Measurements from ENCODE around the gene HYOU1. TPM values are rescaled to one million over a fixed set of nuclear protein-coding genes. Genes with fewer than 3 reads are reported as not detected.
A peak's percentile ranks its signal among the peaks of the same experiment; 100 is the strongest.

The HYOU1 gene
- total RNA-seq, 4 donors from 2014 or later: 36.1 to 57.5 (median 52.7) TPM

DNA sequence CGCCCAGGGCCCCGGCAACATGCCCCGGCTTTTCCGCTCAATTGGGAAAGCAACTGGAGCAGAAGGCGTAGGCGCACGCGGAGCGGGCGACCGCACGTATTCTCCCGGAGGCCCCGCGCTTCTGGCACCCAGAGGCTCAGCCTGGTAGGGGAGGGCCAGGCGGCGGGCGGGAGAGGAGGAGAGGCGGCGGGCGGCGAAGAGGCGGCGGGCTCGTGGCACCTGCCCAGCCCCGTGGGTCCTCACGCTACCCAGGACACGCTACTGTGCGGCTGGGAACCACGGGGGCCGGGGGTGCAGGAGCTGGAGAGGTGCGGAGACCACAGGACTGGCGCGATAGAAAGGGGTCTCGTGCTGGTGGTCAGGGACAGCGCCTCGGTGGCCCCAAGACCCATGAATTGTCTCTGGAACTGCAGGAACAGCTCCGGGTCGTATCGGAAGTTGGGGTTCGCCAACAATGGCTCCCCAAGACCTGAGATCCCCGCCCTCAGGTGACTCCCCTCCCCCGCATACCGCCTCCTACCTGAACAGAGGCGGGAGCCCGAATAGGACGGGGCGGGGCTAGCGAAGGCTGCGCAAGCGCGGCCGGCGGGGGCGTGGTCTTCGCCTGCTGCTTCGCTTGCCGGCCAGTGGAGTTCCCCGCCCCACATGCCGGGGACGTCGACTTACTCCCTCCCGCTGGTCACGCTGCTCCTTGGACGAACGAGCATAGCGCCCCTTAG, 26.5 kb downstream of the HYOU1 start, which contains the start of gene SLC37A4:
SLC37A4 (minus strand) TSS at position 549 of the 719 bp plus-strand sequence.
- peak; percentile 99 for DNase-seq (ENCODE audit: extremely low spot score)
- Histone ChIP-seq H3K4me1 (peaks cover 9 to 30% (median 19%) of the 10 kb centered on the region in 4 donors), H3K27ac (replicated peaks in 1 of 4) (peak within 1 kb of the TSS; percentile 80 to 87 (median 82)), H3K27me3 (no peaks in the 10 kb centered on the region), H3K9me3 (no peaks in the 10 kb centered on the region), H3K36me3 (peaks cover 0 to 31% (median 24%) of the 10 kb centered on the region in 4 donors), H3K4me3 (peak within 1 kb of the TSS; percentile 68 to 94 (median 80))
- WGBS: 0% methylated on average over 8 of the region's 67 CpGs
- intact Hi-C loops (cut with DNase I): no loop called here
- no peak for TF ChIP-seq POLR2A (IDR thresholded peaks at IDR 0.05; ENCODE audit: low read depth)
- TF ChIP-seq POLR2AphosphoS5 (IDR thresholded peaks at IDR 0.05): peak; percentile 78 to 95
- TF ChIP-seq, protein P1, sequence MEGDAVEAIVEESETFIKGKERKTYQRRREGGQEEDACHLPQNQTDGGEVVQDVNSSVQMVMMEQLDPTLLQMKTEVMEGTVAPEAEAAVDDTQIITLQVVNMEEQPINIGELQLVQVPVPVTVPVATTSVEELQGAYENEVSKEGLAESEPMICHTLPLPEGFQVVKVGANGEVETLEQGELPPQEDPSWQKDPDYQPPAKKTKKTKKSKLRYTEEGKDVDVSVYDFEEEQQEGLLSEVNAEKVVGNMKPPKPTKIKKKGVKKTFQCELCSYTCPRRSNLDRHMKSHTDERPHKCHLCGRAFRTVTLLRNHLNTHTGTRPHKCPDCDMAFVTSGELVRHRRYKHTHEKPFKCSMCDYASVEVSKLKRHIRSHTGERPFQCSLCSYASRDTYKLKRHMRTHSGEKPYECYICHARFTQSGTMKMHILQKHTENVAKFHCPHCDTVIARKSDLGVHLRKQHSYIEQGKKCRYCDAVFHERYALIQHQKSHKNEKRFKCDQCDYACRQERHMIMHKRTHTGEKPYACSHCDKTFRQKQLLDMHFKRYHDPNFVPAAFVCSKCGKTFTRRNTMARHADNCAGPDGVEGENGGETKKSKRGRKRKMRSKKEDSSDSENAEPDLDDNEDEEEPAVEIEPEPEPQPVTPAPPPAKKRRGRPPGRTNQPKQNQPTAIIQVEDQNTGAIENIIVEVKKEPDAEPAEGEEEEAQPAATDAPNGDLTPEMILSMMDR (IDR thresholded peaks at IDR 0.05): peak in 2 of 3 experiments; percentile 91 to 98

DNA sequence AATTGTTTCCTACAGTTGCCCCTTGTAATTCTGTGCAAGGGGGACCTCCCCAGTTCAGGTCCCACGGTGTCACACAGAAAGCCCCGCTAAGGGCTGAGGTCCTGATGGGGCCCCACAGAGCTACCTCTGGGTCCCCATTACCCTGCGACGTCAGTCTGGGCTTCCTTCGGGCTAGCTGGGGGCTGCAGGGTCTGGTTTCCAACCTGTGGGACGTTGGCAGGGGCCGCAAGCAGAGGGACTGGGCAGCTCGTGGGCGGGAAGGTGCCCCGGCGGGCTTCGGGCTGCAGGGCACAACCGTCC, 27.0 kb downstream of the HYOU1 start:
- no peak for TF ChIP-seq EP300 (IDR thresholded peaks at IDR 0.05)
- TF ChIP-seq POLR2A (IDR thresholded peaks at IDR 0.05; ENCODE audit: low read depth): no peak
- no peak for DNase-seq (ENCODE audit: extremely low spot score)
- H3K4me1 ChIP-seq: peaks cover 11 to 30% (median 21%) of the 10 kb centered on the region in 4 donors
- H3K4me3 ChIP-seq: peak overlapping the region; percentile 68 to 94 (median 80)
- 54% methylated on average over 2 of the region's 13 CpGs for WGBS
- intact Hi-C loops (cut with DNase I): no loop called here
- H3K27me3 ChIP-seq: no peaks in the 10 kb centered on the region
- H3K36me3 ChIP-seq: peaks cover 0 to 36% (median 29%) of the 10 kb centered on the region in 4 donors
- no peaks in the 10 kb centered on the region for H3K9me3 ChIP-seq
- H3K27ac ChIP-seq (replicated peaks in 1 of 4): peak overlapping the region; percentile 80 to 87 (median 82)

DNA sequence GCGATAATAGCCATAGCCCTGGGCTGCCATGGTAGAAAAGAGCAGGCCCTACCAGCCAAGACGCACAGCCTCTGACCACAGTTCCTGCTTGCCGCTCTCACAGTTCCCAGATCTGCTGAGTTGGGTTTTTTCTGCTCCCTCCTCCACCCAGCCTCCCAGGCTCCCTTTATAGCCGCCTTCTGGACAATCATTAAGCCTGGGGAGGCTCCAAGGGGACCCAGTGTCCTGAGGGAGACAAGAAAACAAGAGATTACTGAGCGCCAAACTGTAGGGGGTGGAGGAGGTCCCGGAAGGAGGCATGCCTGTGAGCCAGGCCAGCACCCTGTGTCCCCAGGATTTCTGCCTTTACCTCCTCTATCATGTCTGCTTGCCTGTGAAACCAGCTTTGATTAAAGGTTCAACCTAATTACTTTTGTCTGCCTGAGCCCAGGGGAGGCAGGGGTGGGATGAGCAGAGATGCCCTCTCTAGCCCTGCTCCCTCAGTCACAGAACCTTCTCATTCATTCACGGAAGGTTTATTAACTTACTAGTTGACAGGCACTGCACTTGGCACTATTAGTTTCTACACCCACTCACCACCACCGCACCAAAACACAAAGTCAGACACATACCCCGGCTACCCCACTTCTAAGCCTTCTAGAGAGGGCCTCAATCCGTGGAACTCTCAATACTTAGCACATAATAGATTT, 27.5 kb downstream of the HYOU1 start:
- TF ChIP-seq POLR2A (IDR thresholded peaks at IDR 0.05; ENCODE audit: low read depth) (no peak), EP300 (IDR thresholded peaks at IDR 0.05) (no peak), POLR2AphosphoS5 (IDR thresholded peaks at IDR 0.05) (no peak)
- TF ChIP-seq, protein P1 (IDR thresholded peaks at IDR 0.05): no peak
- intact Hi-C loops (cut with DNase I): no loop called here
- Histone ChIP-seq H3K27ac (replicated peaks in 1 of 4) (peak overlapping the region; percentile 80 to 87 (median 82)), H3K4me1 (peaks cover 15 to 34% (median 26%) of the 10 kb centered on the region in 4 donors), H3K27me3 (no peaks in the 10 kb centered on the region), H3K36me3 (peaks cover 4 to 41% (median 34%) of the 10 kb centered on the region in 4 donors), H3K4me3 (peak overlapping the region; percentile 68 to 94 (median 80)), H3K9me3 (no peaks in the 10 kb centered on the region)
- WGBS: 73% methylated on average over 9 of the region's 10 CpGs
- DNase-seq (ENCODE audit: extremely low spot score): no peak

DNA sequence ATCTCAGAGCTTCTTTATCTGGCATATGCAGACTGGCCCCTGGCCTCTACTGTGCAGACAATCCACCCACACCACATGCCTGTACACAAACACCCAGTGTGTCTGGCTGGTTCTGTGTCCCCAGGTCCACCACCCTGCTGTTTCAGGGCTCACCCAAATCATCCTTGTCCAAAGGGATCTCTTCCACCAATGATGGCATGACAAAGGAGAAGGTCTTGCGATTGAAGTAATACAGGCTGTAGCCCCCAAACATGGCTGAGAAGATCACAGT, 28.0 kb downstream of the HYOU1 start:
- Histone ChIP-seq H3K9me3 (no peaks in the 10 kb centered on the region), H3K27me3 (no peaks in the 10 kb centered on the region), H3K36me3 (peaks cover 7 to 46% (median 39%) of the 10 kb centered on the region in 4 donors), H3K4me1 (peaks cover 15 to 36% (median 29%) of the 10 kb centered on the region in 4 donors), H3K27ac (replicated peaks in 1 of 4) (peak overlapping the region in 2 of 4 donors; percentile 80 to 87), H3K4me3 (no peak overlapping the region)
- DNase-seq (ENCODE audit: extremely low spot score): no peak
- 100% methylated on average over 1 of the region's 1 CpG for WGBS
- intact Hi-C loops (cut with DNase I): no loop called here
- TF ChIP-seq EP300 (IDR thresholded peaks at IDR 0.05): no peak
- no peak for TF ChIP-seq POLR2AphosphoS5 (IDR thresholded peaks at IDR 0.05)
- TF ChIP-seq POLR2A (IDR thresholded peaks at IDR 0.05; ENCODE audit: low read depth): no peak
- TF ChIP-seq, protein P1 (IDR thresholded peaks at IDR 0.05): no peak

DNA sequence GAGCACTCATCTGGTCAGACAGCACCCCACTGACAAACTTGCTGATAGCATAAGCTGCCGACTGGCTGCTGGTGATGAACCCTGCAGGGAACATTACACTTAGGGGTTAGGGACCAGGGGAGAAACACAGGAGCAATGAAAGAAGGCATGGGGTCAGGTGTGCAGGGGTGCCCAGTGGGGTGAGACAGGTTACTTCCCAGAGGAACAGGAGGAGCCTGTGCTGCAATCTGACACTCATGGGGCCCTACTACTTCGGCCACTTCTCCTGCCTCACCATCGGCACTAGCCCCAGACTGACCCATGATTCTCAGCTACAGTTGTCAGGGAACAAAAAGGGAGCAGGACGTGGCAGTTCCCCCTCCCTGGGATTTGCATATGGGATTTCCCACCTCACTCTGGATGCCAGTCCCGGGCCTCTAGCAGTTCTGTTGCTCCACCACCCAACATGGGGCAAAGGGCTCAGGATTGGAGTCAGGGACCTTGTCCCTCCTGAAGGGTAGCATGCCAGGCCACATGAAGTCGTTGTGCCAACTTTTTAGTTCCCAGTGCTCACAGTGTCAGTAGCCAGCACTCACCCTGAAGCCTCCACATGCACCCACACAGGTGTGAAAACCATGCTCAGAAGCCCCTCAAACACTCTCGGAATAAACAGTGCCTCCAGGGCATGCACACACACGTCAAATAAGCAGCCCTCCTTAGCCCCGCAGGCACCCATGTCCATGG, 28.5 kb downstream of the HYOU1 start:
- intact Hi-C loops (cut with DNase I): no loop called here
- DNase-seq (ENCODE audit: extremely low spot score): no peak
- peaks cover 15 to 36% (median 29%) of the 10 kb centered on the region in 4 donors for H3K4me1 ChIP-seq
- H3K36me3 ChIP-seq: peaks cover 7 to 51% (median 44%) of the 10 kb centered on the region in 4 donors
- no peaks in the 10 kb centered on the region for H3K9me3 ChIP-seq
- no peak overlapping the region for H3K4me3 ChIP-seq
- WGBS: 90% methylated on average over 5 of the region's 9 CpGs
- no peak overlapping the region for H3K27ac ChIP-seq (replicated peaks in 1 of 4)
- H3K27me3 ChIP-seq: no peaks in the 10 kb centered on the region
- TF ChIP-seq, protein P1 (IDR thresholded peaks at IDR 0.05): no peak
- TF ChIP-seq EP300 (IDR thresholded peaks at IDR 0.05) (no peak), POLR2AphosphoS5 (IDR thresholded peaks at IDR 0.05) (no peak), POLR2A (IDR thresholded peaks at IDR 0.05; ENCODE audit: low read depth) (no peak)

Data from esophagus muscularis mucosa (tissue), 4 donors.